Large intestine (tissue), 3 donors: ENCODE measurements around the gene PACSIN2. TPM values are rescaled to one million over a fixed set of nuclear protein-coding genes. Genes with fewer than 3 reads are reported as not detected.
A peak's percentile ranks its signal among the peaks of the same experiment; 100 is the strongest.

ENCODE experiments used
- DNase-seq, 2 donors: peaks; one replicate each; pipeline versions ENCODE4 v3.0.0 to v3.0.0-alpha.2; 2013
- H3K27ac ChIP-seq: one replicate; pipeline ENCODE4 v1.5.1; 2013; ENCODE audit warnings: low read length
- H3K27me3 ChIP-seq: 2 replicates; pipeline ENCODE4 v1.6.1; 2013; ENCODE audit warnings: low read length; ENCODE audit not compliant: control insufficient read depth, insufficient read depth
- H3K36me3 ChIP-seq: 2 replicates; pipeline ENCODE4 v1.6.1; 2013; ENCODE audit warnings: low read length; ENCODE audit not compliant: control insufficient read depth, insufficient read depth
- H3K4me1 ChIP-seq: one replicate; pipeline ENCODE4 v1.6.1; 2013; ENCODE audit warnings: low read length; ENCODE audit not compliant: control insufficient read depth, insufficient read depth
- H3K4me3 ChIP-seq: one replicate; pipeline ENCODE4 v1.5.1; 2013; ENCODE audit warnings: low read length
- H3K9me3 ChIP-seq: one replicate; pipeline ENCODE4 v1.6.1; 2013; ENCODE audit warnings: mild to moderate bottlenecking, low read depth, low read length, moderate library complexity; ENCODE audit not compliant: control insufficient read depth
- WGBS: methylation state at CpG from one replicate; pipeline ENCODE4 v1.1.5; 2013; ENCODE audit warnings: low lambda C conversion rate; ENCODE audit not compliant: insufficient coverage; 5-methylcytosine and 5-hydroxymethylcytosine counted together
- polyA plus RNA-seq: library from polyadenylated mRNA; unstranded; fragments of 120-200 nt; gene quantifications from one replicate; pipeline ENCODE4 v1.2.1, GENCODE V29; 2013

The PACSIN2 gene
- polyA plus RNA-seq, 1 donor: 51.5 TPM

DNA sequence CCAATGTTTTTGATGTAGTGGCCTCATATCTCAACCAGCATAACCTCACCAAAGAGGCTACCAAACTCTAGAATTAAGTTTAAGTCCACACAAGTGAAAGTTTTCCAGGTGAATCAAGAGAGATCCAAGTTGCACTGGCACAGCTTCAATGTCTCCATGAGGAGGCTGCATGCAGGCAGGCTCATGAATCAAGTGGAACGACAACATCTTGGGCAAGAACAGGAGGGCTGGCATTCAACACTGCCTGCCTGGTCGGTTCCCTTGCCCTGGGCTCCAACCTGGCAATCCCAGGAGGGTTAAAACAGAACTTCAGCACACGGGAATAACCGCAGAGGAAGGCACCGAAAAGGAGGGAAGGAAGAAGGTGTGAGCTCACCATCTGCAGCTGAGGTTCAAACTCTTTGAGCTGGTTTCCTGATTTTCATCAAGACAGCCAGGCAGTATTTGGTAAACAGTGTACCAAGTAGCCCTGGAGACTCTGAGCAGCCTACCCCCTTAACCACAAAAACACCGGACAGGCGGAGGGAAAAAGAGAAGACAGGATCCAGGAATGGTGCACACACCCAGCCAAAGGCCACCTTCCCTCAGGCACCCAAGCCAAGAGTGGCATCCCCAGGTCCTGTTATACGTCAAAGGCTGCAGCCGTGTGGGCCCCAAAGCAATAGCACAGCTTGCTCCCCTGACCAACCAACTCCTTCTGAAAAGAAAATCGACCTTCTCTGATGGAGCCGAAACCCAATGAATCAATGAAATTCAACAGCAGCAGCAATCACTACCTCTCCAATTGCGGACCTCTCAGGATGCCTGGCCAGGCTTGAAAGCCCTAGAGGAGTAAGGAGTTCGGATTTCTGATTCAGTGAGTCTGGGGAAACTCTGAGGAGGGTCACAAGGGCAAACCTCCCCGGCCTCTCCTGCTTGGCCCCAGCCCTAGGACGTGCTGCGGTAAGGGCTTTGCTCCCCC, 1.3 kb downstream of the PACSIN2 start:
- DNase-seq: peak in 1 of 2 donors; percentile 45
- peak overlapping the region; percentile 63 for H3K4me3 ChIP-seq
- no CpG with 5 or more reads among the region's 16 CpGs for WGBS
- no peaks in the 10 kb centered on the region for H3K36me3 ChIP-seq
- H3K4me1 ChIP-seq: peaks cover 16% of the 10 kb centered on the region
- H3K9me3 ChIP-seq: no peaks in the 10 kb centered on the region
- H3K27ac ChIP-seq: peak overlapping the region; percentile 32
- no peaks in the 10 kb centered on the region for H3K27me3 ChIP-seq

DNA sequence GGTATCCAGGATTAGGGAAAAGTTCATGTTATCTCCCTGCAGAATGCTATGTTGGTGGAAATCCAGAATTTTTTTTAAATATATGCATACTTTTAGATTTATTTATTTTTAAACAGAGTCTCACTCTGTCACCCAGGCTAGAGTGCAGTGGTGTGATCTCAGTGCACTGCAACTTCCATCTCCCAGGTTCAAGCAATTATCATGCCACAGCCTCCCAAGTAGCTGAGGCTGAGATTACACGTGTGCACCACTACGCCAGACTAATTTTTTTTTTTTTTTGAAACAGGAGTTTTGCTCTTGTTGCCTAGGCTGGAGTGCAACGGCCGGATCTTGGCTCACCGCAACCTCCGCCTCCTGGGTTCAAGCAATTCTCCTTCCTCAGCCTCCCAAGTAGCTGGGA, 2.6 kb downstream of the PACSIN2 start:
- Histone ChIP-seq H3K27me3 (no peaks in the 10 kb centered on the region), H3K36me3 (no peaks in the 10 kb centered on the region), H3K4me3 (no peak overlapping the region), H3K9me3 (no peaks in the 10 kb centered on the region), H3K27ac (no peak overlapping the region), H3K4me1 (peaks cover 24% of the 10 kb centered on the region)
- no peak for DNase-seq
- no CpG with 5 or more reads among the region's 6 CpGs for WGBS

DNA sequence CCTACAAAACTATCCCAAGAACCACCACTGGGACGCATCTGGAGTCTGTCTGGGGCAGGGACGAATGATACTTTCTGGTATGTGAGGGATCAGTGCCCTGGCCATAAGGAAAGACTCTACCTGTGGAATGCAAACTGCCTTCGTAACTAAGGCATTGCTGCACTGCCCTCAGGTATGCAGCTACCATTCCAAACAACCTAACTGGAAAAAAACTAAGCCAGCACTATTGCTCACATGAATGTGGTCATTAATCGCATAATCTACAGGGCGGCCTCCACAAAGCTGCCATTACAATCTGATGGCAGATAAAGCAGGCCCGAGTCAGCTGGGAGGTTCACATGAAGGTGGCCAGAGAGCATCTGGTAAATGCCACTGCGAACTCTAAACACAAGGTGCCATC, 3.9 kb downstream of the PACSIN2 start:
- Histone ChIP-seq H3K36me3 (no peaks in the 10 kb centered on the region), H3K4me3 (no peak overlapping the region), H3K27me3 (no peaks in the 10 kb centered on the region), H3K27ac (peak overlapping the region; percentile 33), H3K9me3 (no peaks in the 10 kb centered on the region), H3K4me1 (peaks cover 34% of the 10 kb centered on the region)
- no CpG with 5 or more reads among the region's 7 CpGs for WGBS
- DNase-seq: peak; percentile 34 to 55

DNA sequence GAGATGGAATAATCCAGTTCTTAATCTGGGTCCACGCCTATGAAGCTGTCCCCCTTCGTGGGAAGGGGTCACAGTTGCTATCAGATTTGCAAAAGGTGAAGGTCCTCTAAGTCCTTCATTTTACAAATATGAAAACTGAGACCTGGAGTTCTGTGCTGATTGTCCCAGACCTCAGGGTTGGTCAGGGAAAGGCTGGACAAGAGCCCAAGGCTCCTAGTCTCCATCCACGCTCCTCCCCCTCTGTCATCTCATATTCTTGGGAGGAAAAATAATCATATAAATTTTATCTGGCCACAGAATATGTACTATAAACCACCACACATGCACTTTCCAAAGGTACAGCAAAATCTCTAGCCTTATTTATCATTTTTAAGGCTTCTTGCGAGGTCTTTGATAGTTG, 5.5 kb downstream of the PACSIN2 start:
- WGBS: no CpG with 5 or more reads among the region's 4 CpGs
- DNase-seq: no peak
- Histone ChIP-seq H3K4me1 (peaks cover 44% of the 10 kb centered on the region), H3K4me3 (no peak overlapping the region), H3K36me3 (no peaks in the 10 kb centered on the region), H3K9me3 (no peaks in the 10 kb centered on the region), H3K27me3 (no peaks in the 10 kb centered on the region), H3K27ac (no peak overlapping the region)

DNA sequence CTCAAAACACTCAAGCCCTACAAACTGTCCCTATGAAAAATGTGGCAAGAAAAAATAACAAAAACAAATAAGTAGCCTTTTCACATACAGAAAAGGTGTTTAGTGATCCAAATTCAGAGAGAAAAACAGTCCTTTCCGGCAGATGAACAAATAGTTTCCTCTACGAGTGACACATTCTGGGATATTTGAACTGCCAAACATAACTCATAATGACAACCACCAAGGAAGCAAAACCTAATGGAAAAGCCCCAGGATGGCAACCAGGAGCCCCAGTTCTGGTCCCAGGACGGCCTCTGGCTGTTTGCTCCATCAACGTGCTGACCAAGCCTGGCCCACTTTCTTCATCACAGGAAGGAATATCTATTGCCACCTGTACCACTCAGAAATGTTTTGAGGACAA, 6.0 kb downstream of the PACSIN2 start:
- H3K36me3 ChIP-seq: no peaks in the 10 kb centered on the region
- no peaks in the 10 kb centered on the region for H3K27me3 ChIP-seq
- DNase-seq: no peak
- H3K27ac ChIP-seq: no peak overlapping the region
- H3K9me3 ChIP-seq: no peaks in the 10 kb centered on the region
- peaks cover 49% of the 10 kb centered on the region for H3K4me1 ChIP-seq
- H3K4me3 ChIP-seq: no peak overlapping the region
- 80% methylated on average over 1 of the region's 4 CpGs for WGBS

DNA sequence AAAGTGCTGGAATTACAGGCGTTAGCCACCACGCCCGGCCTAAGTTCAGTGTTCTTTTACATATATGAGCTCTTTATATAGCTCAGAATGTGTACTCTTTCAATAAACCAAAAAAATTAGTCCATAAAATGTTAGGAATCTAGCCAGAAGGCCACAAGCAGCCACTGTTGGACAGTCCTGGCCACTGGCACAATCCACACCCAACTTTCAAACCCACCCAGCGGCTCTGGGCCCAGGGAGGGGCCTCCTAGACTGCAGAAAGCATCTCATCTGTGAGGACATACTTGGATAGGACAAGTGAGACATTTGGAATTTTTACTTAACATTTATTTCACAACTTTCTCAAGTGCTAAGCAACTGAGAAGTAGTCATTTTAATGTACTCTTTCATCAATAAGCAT, 6.4 kb downstream of the PACSIN2 start:
- H3K27ac ChIP-seq: peak overlapping the region; percentile 20
- no peaks in the 10 kb centered on the region for H3K27me3 ChIP-seq
- DNase-seq: no peak
- no peaks in the 10 kb centered on the region for H3K36me3 ChIP-seq
- H3K4me3 ChIP-seq: no peak overlapping the region
- H3K4me1 ChIP-seq: peaks cover 48% of the 10 kb centered on the region
- 90% methylated on average over 2 of the region's 4 CpGs for whole genome bisulfite sequencing
- no peaks in the 10 kb centered on the region for H3K9me3 ChIP-seq

DNA sequence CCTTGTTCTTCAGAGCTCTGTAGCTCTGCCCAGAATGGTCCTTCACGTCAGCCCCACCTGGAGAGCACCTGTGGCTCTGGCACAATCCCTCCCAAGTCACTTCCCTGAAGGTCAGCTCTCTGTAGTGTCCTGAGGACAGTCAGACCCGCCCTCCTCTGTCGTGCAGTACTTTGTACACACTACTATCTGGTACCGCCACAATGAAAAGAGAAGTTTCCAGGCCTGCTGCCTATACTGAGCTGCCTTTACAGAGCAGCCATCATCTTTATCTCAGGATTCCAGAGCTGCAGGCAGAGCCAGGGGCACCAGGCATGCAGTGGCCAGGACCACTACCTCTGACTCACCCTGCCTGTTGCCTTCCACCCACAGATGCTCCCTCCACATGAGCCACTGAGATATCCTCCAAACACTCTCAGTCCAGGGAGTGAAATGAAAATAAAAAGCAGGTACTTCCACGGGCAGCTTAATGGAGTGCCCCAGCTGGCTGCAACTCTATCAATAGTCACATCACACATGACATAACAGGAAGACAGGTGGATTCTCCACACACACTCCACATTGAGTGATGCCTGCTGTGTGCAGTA, 7.3 kb downstream of the PACSIN2 start:
- peak overlapping the region; percentile 71 for H3K27ac ChIP-seq
- H3K36me3 ChIP-seq: no peaks in the 10 kb centered on the region
- H3K4me1 ChIP-seq: peaks cover 54% of the 10 kb centered on the region
- DNase-seq: peak; percentile 79 to 89
- H3K9me3 ChIP-seq: no peaks in the 10 kb centered on the region
- WGBS: no CpG with 5 or more reads among the region's 5 CpGs
- no peak overlapping the region for H3K4me3 ChIP-seq
- no peaks in the 10 kb centered on the region for H3K27me3 ChIP-seq

DNA sequence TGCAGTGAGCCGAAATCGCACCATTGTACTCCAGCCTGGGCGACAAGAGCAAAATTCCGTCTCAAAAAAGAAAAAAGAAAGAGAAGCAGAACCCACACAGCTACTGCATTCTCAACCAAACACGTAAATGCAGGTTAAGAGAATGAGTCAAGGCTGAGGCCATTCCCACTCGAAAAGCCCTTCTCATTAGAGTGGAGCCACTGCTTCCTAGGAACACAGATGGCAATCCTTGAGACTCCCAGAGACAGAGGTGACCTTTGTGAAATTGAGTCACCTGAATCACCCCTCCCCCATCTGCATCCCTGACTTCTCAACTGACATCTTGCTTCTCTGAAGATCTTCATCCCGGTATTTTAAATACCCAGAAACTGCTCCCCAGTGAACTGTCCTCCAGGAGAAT, 8.2 kb downstream of the PACSIN2 start:
- Histone ChIP-seq H3K27me3 (no peaks in the 10 kb centered on the region), H3K27ac (peak overlapping the region; percentile 71), H3K4me3 (no peak overlapping the region), H3K9me3 (no peaks in the 10 kb centered on the region), H3K36me3 (no peaks in the 10 kb centered on the region), H3K4me1 (peaks cover 62% of the 10 kb centered on the region)
- DNase-seq: no peak
- WGBS: 94% methylated on average over 3 of the region's 7 CpGs

DNA sequence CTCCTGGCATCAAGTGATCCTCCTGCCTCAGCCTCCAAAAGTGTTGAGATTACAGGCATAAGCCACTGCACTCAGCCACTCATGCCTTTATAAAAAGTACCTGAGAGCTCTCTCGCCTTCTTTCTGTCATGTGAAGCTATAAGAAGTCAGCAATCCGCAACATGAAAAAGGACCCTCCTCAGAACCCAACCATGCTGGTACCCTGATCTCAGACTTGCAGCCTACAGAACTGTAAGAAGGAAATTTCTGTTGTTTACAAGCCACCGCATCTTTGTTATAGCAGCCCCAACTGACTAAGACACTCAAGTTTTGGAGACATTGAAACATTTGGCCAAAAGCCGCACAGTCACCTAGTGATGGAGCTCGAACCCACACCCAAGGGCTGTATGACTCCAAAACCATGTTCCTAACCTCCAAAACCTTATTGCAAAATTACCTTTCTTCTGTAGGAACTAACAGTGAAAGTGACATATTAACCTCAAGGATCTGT, 8.9 kb downstream of the PACSIN2 start:
- no peak for DNase-seq
- WGBS: no CpG with 5 or more reads among the region's 5 CpGs
- H3K4me3 ChIP-seq: no peak overlapping the region
- H3K9me3 ChIP-seq: no peaks in the 10 kb centered on the region
- H3K36me3 ChIP-seq: no peaks in the 10 kb centered on the region
- H3K4me1 ChIP-seq: peaks cover 68% of the 10 kb centered on the region
- no peaks in the 10 kb centered on the region for H3K27me3 ChIP-seq
- H3K27ac ChIP-seq: no peak overlapping the region

DNA sequence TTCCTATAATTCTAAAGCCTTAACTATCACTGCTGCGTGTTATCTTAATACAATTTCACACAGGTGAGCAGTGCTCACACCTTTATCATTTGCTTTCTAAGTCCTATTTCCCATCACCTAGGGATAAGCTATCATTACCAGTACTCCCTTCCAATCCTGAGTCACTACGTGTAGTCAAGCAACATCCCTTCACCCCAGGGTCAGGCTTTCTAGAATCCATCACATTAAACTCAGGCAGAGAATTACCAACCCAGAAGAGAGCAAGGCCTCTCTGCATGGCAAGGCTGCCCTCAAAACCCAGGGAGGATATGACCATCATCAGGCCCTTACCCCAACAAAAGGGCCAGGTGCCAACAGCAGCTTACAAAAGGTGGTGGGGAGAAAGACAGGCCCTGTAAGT, 9.8 kb downstream of the PACSIN2 start:
- Histone ChIP-seq H3K27ac (peak overlapping the region; percentile 89), H3K9me3 (no peaks in the 10 kb centered on the region), H3K4me1 (peaks cover 64% of the 10 kb centered on the region), H3K27me3 (no peaks in the 10 kb centered on the region), H3K36me3 (no peaks in the 10 kb centered on the region), H3K4me3 (no peak overlapping the region)
- no peak for DNase-seq
- WGBS: no CpG with 5 or more reads among the region's 2 CpGs
